ENCODE measurements around the gene UHRF1.

Gene UHRF1

GRCh38 chr19:4962085-4962619 is 52.9 kb downstream of the UHRF1 start:
- no peak for TF ChIP-seq CTCF (IDR thresholded peaks at IDR 0.05)
- DNase-seq (ENCODE audit: low spot score) = no peak

GRCh38 chr19:4965061-4965460 is 55.8 kb downstream of the UHRF1 start:
- no peak overlapping the region for H3K4me3 ChIP-seq
- no peak for TF ChIP-seq CTCF (IDR thresholded peaks at IDR 0.05)
- no peak for DNase-seq (ENCODE audit: low spot score)
- no peak overlapping the region for H3K27ac ChIP-seq

More at GRCh38 chr19:4962085-4962619, 52.9 kb downstream of the UHRF1 start:
- no peak overlapping the region for H3K27ac ChIP-seq
- H3K4me3 ChIP-seq = no peak overlapping the region

GRCh38 chr19:4966591-4966990 is 57.3 kb downstream of the UHRF1 start:
- TF ChIP-seq CTCF (IDR thresholded peaks at IDR 0.05) = no peak
- Histone ChIP-seq H3K4me3 (no peak overlapping the region), H3K27ac (no peak overlapping the region)
- DNase-seq (ENCODE audit: low spot score) = no peak

GRCh38 chr19:4967738-4968461 is 58.6 kb downstream of the UHRF1 start:
- DNase-seq (ENCODE audit: low spot score) = peak; percentile 72
- Histone ChIP-seq H3K4me3 (peak overlapping the region; percentile 58), H3K27ac (peak overlapping the region; percentile 28 to 77)
- no peak for TF ChIP-seq CTCF (IDR thresholded peaks at IDR 0.05)

- TF ChIP-seq CTCF (IDR thresholded peaks at IDR 0.05) = no peak
- DNase-seq (ENCODE audit: low spot score) = peak; percentile 100
- Histone ChIP-seq H3K27ac (peak within 1 kb of the TSS; percentile 41 to 91), H3K4me3 (peak within 1 kb of the TSS; percentile 90)
Observed at GRCh38 chr19:4968462-4969291, 59.4 kb downstream of the UHRF1 start, which contains the start of gene KDM4B. KDM4B (plus strand) TSS chr19:4969113; CDS start chr19:5032891, 63,778 bp downstream.

- Histone ChIP-seq H3K4me3 (peak overlapping the region; percentile 90), H3K27ac (peak overlapping the region; percentile 41 to 91)
- TF ChIP-seq CTCF (IDR thresholded peaks at IDR 0.05) = no peak
- DNase-seq (ENCODE audit: low spot score) = peak; percentile 71
Observed at GRCh38 chr19:4969292-4969771, 60.0 kb downstream of the UHRF1 start.
